ENCODE results near the gene ZNF543. TPM values are rescaled to one million over a fixed set of nuclear protein-coding genes. Genes with fewer than 3 reads are reported as not detected.
"Not testable (repeated sequence)": the region's sequence is repeated elsewhere in the genome, so short reads cannot be mapped to it uniquely, and the experiment has no call there.

Gene ZNF543
- total RNA-seq, 1 experiment from 2014 or later: 11.0 TPM

- H3K27ac ChIP-seq; H3K27me3 ChIP-seq (replicated peaks); H3K4me1 ChIP-seq (replicated peaks); DNase-seq (ENCODE audit: low read depth in 1 of 2, low spot score in 2 of 2); H3K4me3 ChIP-seq: not testable (repeated sequence)
- peaks cover 66% of the 10 kb centered on the region for H3K36me3 ChIP-seq
- peaks cover 30% of the 10 kb centered on the region for H3K9me3 ChIP-seq (replicated peaks)
These were observed 54.4 kb downstream of the ZNF543 start for GRCh38 chr19:57374647-57375046.

GRCh38 chr19:57376151-57376550, 55.9 kb downstream of the ZNF543 start:
- peaks cover 30% of the 10 kb centered on the region for H3K9me3 ChIP-seq (replicated peaks)

GRCh38 chr19:57377498-57378146, 57.4 kb downstream of the ZNF543 start:
- no peak overlapping the region for H3K4me3 ChIP-seq
- no peaks in the 10 kb centered on the region for H3K27me3 ChIP-seq (replicated peaks)
- H3K4me1 ChIP-seq (replicated peaks): no peaks in the 10 kb centered on the region
- H3K9me3 ChIP-seq (replicated peaks): peaks cover 30% of the 10 kb centered on the region
- DNase-seq (ENCODE audit: low read depth in 1 of 2, low spot score in 2 of 2): no peak
- H3K36me3 ChIP-seq: peaks cover 59% of the 10 kb centered on the region
- H3K27ac ChIP-seq: no peak overlapping the region

More at GRCh38 chr19:57376151-57376550, 55.9 kb downstream of the ZNF543 start:
- Histone ChIP-seq H3K36me3 (peaks cover 66% of the 10 kb centered on the region), H3K27me3 (replicated peaks) (no peaks in the 10 kb centered on the region), H3K4me3 (no peak overlapping the region), H3K4me1 (replicated peaks) (no peaks in the 10 kb centered on the region), H3K27ac (no peak overlapping the region)
- DNase-seq (ENCODE audit: low read depth in 1 of 2, low spot score in 2 of 2): no peak

Other genes with a start within 250 kb of the ZNF543 start
- not detected in 2 replicates for gene USP29, start 200.5 kb upstream of the ZNF543 start, total RNA-seq (2014; rRNA removed; shearing (Covaris generic))
- not detected in 2 replicates for gene ZIM3, start 175.3 kb upstream of the ZNF543 start, total RNA-seq (2014; rRNA removed; shearing (Covaris generic))
- not detected in 2 replicates for gene DUXA, start 153.0 kb upstream of the ZNF543 start, total RNA-seq (2014; rRNA removed; shearing (Covaris generic))
- 37.6 and 49.1 TPM in 2 replicates for gene ZNF264, start 129.0 kb upstream of the ZNF543 start, total RNA-seq (2014; rRNA removed; shearing (Covaris generic))
- gene AURKC, start 89.4 kb upstream of the ZNF543 start, total RNA-seq (2014; rRNA removed; shearing (Covaris generic)): 0.89 TPM in 1 of 2 replicates, not detected in the other
- gene ZNF805, start 79.8 kb upstream of the ZNF543 start, total RNA-seq (2014; rRNA removed; shearing (Covaris generic)): 16.9 and 17.6 TPM in 2 replicates
- gene ZNF460, start 40.0 kb upstream of the ZNF543 start, total RNA-seq (2014; rRNA removed; shearing (Covaris generic)): 39.0 and 39.5 TPM in 2 replicates
- gene ZNF304, start 30.8 kb downstream of the ZNF543 start, total RNA-seq (2014; rRNA removed; shearing (Covaris generic)): 11.1 and 11.4 TPM in 2 replicates
- gene TRAPPC2B, start 43.1 kb downstream of the ZNF543 start, total RNA-seq (2014; rRNA removed; shearing (Covaris generic)): 13.4 and 20.8 TPM in 2 replicates
- 1.6 and 4.1 TPM in 2 replicates for gene ZNF547, start 43.1 kb downstream of the ZNF543 start, total RNA-seq (2014; rRNA removed; shearing (Covaris generic))
- 16.4 and 31.8 TPM in 2 replicates for gene ZNF548, start 69.4 kb downstream of the ZNF543 start, total RNA-seq (2014; rRNA removed; shearing (Covaris generic))
- gene ZNF17, start 90.7 kb downstream of the ZNF543 start, total RNA-seq (2014; rRNA removed; shearing (Covaris generic)): 7.4 and 10.4 TPM in 2 replicates
- 6.1 and 8.2 TPM in 2 replicates for gene ZNF749, start 114.9 kb downstream of the ZNF543 start, total RNA-seq (2014; rRNA removed; shearing (Covaris generic))
- gene VN1R1, start 136.7 kb downstream of the ZNF543 start, total RNA-seq (2014; rRNA removed; shearing (Covaris generic)): 0.03 TPM in 1 of 2 replicates, not detected in the other
- gene ZNF772, start 157.1 kb downstream of the ZNF543 start, total RNA-seq (2014; rRNA removed; shearing (Covaris generic)): 4.1 and 7.5 TPM in 2 replicates
- 8.8 and 9.9 TPM in 2 replicates for gene ZNF419, start 167.3 kb downstream of the ZNF543 start, total RNA-seq (2014; rRNA removed; shearing (Covaris generic))
- gene ZNF773, start 179.5 kb downstream of the ZNF543 start, total RNA-seq (2014; rRNA removed; shearing (Covaris generic)): 8.7 and 13.1 TPM in 2 replicates
- gene ZNF549, start 206.9 kb downstream of the ZNF543 start, total RNA-seq (2014; rRNA removed; shearing (Covaris generic)): 3.9 and 4.3 TPM in 2 replicates
- 6.6 and 6.8 TPM in 2 replicates for gene ZNF550, start 239.4 kb downstream of the ZNF543 start, total RNA-seq (2014; rRNA removed; shearing (Covaris generic))

All from SJSA1 (cell line).